GM21619 (cell line): ENCODE results near the gene STAT3.

Experiments
- ATAC-seq: cut with Tn5 transposase; IDR thresholded peaks from one replicate; pipeline ENCODE4 v1.9.1; 2021; ENCODE audit not compliant: unreplicated experiment

STAT3 gene

GRCh38 chr17:42282478-42283080 lies 105.7 kb downstream of the STAT3 start:
- ATAC-seq = no peak

GRCh38 chr17:42281571-42282096 lies 106.6 kb downstream of the STAT3 start:
- no peak for ATAC-seq

- no peak for ATAC-seq
Measured at GRCh38 chr17:42279776-42280630, 108.2 kb downstream of the STAT3 start.

GRCh38 chr17:42277342-42277712 lies 110.9 kb downstream of the STAT3 start:
- no peak for ATAC-seq

- peak; percentile 28 for ATAC-seq
Measured at GRCh38 chr17:42276609-42277341, 111.5 kb downstream of the STAT3 start.

GRCh38 chr17:42276359-42276608 lies 112.0 kb downstream of the STAT3 start, which contains the start of gene STAT5B:
Gene STAT5B (minus strand): TSS chr17:42276391. CDS start chr17:42232127, 44,264 bp downstream.
- peak; percentile 48 for ATAC-seq

GRCh38 chr17:42275527-42276358 lies 112.5 kb downstream of the STAT3 start:
- ATAC-seq = peak; percentile 30

GRCh38 chr17:42274812-42275526 lies 113.3 kb downstream of the STAT3 start:
- ATAC-seq = no peak

GRCh38 chr17:42274253-42274542 lies 114.0 kb downstream of the STAT3 start:
- ATAC-seq = no peak

- ATAC-seq = no peak
Measured at GRCh38 chr17:42273474-42274252, 114.6 kb downstream of the STAT3 start.

- ATAC-seq = no peak
Measured at GRCh38 chr17:42272162-42272907, 115.9 kb downstream of the STAT3 start.

- no peak for ATAC-seq
Measured at GRCh38 chr17:42271779-42272035, 116.5 kb downstream of the STAT3 start.

- ATAC-seq = no peak
Measured at GRCh38 chr17:42271006-42271778, 117.0 kb downstream of the STAT3 start.

- no peak for ATAC-seq
Measured at GRCh38 chr17:42270596-42270995, 117.6 kb downstream of the STAT3 start.

- no peak for ATAC-seq
Measured at GRCh38 chr17:42270170-42270535, 118.1 kb downstream of the STAT3 start.

- ATAC-seq = no peak
Measured at GRCh38 chr17:42268236-42268635, 120.0 kb downstream of the STAT3 start.

GRCh38 chr17:42266918-42267766 lies 121.1 kb downstream of the STAT3 start:
- no peak for ATAC-seq

GRCh38 chr17:42266462-42266861 lies 121.8 kb downstream of the STAT3 start:
- no peak for ATAC-seq
